ENCODE measurements around the gene ALG1. TPM values are rescaled to one million over a fixed set of nuclear protein-coding genes. Genes with fewer than 3 reads are reported as not detected.
A peak's percentile ranks its signal among the peaks of the same experiment; 100 is the strongest.

Gene ALG1
- total and polyA plus RNA-seq, 2 of the 13 experiments (the other 11 are each of a cell fraction or from before 2014, with no cell fraction given), result 43.3 to 75.6 TPM

DNA sequence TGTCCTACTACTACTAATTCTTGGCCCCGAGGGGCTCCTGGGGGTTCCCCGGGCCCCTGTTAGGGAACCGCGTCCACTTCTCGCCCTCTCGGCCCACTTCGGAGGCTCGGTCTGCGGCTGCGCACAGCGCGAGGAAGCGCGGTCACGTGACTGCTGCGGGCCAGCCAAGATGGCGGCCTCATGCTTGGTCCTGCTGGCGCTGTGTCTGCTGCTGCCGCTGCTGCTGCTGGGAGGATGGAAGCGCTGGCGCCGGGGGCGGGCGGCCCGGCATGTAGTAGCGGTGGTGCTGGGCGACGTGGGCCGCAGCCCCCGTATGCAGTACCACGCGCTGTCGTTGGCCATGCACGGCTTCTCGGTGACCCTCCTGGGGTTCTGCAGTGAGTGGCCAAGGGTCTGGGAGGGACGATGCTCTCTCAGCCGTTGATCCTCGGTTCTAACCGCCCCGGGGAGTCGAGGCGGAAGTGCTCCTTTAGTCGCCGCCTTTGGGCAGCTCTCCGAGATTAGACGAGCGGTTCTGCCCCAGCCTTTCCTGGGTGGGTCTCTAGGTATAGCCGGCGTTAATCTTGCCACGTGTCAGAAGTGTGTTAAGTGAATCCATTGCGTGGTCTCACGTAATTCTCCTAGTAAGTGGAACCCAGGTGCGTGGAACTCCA lies at the start of gene ALG1 (continued):
- TF ChIP-seq STAT5B (CRISPR knock-in tag; IDR thresholded peaks at IDR 0.05), result peak; percentile 92
- TF ChIP-seq SYNCRIP (IDR thresholded peaks at IDR 0.05; ENCODE audit: insufficient read depth, low read depth, low read length), result no peak
- peak; percentile 22; the same call in 1 of the 2 replicates for TF ChIP-seq HNF4A (CRISPR knock-in tag; IDR thresholded peaks at IDR 0.05)
- no peak for TF ChIP-seq DPF2 (CRISPR knock-in tag; IDR thresholded peaks at IDR 0.05; ENCODE audit: borderline replicate concordance, low read depth)
- TF ChIP-seq, protein P1, sequence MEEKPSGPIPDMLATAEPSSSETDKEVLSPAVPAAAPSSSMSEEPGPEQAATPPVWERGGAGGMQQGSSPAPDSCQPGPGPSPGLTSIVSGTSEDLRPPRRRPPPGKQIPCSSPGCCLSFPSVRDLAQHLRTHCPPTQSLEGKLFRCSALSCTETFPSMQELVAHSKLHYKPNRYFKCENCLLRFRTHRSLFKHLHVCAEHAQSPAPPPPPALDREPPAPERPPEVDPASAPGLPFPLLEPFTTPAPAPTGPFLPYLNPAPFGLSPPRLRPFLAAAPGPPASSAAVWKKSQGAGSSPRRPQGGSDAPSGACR (CRISPR knock-in tag; IDR thresholded peaks at IDR 0.05), result peak; percentile 95; the same call in 1 of the 2 replicates
- TF ChIP-seq PRDM4 (CRISPR knock-in tag; IDR thresholded peaks at IDR 0.05; ENCODE audit: borderline replicate concordance), result no peak; the same call in 1 of the 2 replicates
- TF ChIP-seq FIP1L1 (IDR thresholded peaks at IDR 0.05; ENCODE audit: borderline replicate concordance, insufficient read depth, low read depth, low read length), result no peak
- TF ChIP-seq CEBPZ (IDR thresholded peaks at IDR 0.05; ENCODE audit: low read length), result no peak
- no peak for TF ChIP-seq ZNF816 (CRISPR knock-in tag; IDR thresholded peaks at IDR 0.05; ENCODE audit: borderline replicate concordance)
- TF ChIP-seq MAFF (IDR thresholded peaks at IDR 0.05; ENCODE audit: low read depth, low read length), result 0 out of 2 replicates have a peak, but pooled peaks have one; percentile 1
- TF ChIP-seq SAP130 (CRISPR knock-in tag; IDR thresholded peaks at IDR 0.05; ENCODE audit: low read depth), result peak; percentile 99
- peak; percentile 39 for TF ChIP-seq ZSCAN5A (CRISPR knock-in tag; IDR thresholded peaks at IDR 0.05; ENCODE audit: borderline replicate concordance)
- no peak for TF ChIP-seq ZNF652 (CRISPR knock-in tag; IDR thresholded peaks at IDR 0.05; ENCODE audit: borderline replicate concordance, low read depth)
- TF ChIP-seq ZBTB49 (CRISPR knock-in tag; IDR thresholded peaks at IDR 0.05; ENCODE audit: borderline replicate concordance), result peak; percentile 83
- no peak for TF ChIP-seq ZNF17 (CRISPR knock-in tag; IDR thresholded peaks at IDR 0.05)
- TF ChIP-seq, protein P2, sequence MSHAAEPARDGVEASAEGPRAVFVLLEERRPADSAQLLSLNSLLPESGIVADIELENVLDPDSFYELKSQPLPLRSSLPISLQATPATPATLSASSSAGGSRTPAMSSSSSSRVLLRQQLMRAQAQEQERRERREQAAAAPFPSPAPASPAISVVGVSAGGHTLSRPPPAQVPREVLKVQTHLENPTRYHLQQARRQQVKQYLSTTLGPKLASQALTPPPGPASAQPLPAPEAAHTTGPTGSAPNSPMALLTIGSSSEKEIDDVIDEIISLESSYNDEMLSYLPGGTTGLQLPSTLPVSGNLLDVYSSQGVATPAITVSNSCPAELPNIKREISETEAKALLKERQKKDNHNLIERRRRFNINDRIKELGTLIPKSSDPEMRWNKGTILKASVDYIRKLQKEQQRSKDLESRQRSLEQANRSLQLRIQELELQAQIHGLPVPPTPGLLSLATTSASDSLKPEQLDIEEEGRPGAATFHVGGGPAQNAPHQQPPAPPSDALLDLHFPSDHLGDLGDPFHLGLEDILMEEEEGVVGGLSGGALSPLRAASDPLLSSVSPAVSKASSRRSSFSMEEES (CRISPR knock-in tag; IDR thresholded peaks at IDR 0.05), result peak; percentile 98
